NB4 (cell line): ENCODE measurements around the gene TXNL1.

Experiments used
- POLR2A ChIP-seq: IDR thresholded peaks from 2 replicates; pipeline ENCODE4 v1.6.1; 2011; ENCODE audit warnings: mild to moderate bottlenecking; ENCODE audit not compliant: insufficient read length; ENCODE audit errors: extremely low read depth
- TF ChIP-seq, protein P1 (sequence below): IDR thresholded peaks from one replicate; pipeline ENCODE4 v1.5.1; 2012; ENCODE audit warnings: low read depth, low read length

DNA sequence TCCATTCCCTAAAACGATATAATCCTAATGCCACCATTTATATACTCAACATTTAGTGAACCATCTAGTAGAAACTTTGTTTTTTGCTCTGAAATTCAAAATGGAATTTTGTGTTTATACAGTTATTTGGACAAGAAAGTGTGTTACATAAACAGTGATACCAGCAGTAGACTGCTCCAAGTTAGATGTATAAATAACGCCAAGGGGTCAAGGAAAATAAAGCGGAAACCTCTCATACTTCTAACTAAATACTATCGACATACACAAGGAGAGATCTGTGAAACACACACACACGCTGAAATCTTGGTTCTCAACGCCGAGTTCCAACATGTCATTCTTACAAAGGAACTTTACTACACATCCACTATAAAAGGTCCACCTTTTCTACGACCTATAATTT is 1.2 kb downstream of the TXNL1 start:
- TF ChIP-seq, protein P1, sequence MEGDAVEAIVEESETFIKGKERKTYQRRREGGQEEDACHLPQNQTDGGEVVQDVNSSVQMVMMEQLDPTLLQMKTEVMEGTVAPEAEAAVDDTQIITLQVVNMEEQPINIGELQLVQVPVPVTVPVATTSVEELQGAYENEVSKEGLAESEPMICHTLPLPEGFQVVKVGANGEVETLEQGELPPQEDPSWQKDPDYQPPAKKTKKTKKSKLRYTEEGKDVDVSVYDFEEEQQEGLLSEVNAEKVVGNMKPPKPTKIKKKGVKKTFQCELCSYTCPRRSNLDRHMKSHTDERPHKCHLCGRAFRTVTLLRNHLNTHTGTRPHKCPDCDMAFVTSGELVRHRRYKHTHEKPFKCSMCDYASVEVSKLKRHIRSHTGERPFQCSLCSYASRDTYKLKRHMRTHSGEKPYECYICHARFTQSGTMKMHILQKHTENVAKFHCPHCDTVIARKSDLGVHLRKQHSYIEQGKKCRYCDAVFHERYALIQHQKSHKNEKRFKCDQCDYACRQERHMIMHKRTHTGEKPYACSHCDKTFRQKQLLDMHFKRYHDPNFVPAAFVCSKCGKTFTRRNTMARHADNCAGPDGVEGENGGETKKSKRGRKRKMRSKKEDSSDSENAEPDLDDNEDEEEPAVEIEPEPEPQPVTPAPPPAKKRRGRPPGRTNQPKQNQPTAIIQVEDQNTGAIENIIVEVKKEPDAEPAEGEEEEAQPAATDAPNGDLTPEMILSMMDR, result no peak
- TF ChIP-seq POLR2A, result no peak
